Stimulated activated memory B cell treated with anti-CD40 and anti-IgM and Interleukin-4, amounts not matched to agents 10 μg/mL and 1 μg/mL and 100 μg/mL, for 72 hours (primary cell): ENCODE results near the gene TAS2R60.

Experiments used
- ATAC-seq: fragments of 150-1000 bp; cut with Tn5 transposase; 2 replicates; pipeline ENCODE4 v1.10.0; 2021
- H3K27ac Mint-ChIP-seq: one replicate; pipeline ENCODE4 v1.8.0; 2022; ENCODE audit warnings: mild to moderate bottlenecking, mixed read lengths
- H3K27me3 Mint-ChIP-seq: one replicate; pipeline ENCODE4 v1.8.0; 2022; ENCODE audit warnings: mixed read lengths
- H3K36me3 Mint-ChIP-seq: one replicate; pipeline ENCODE4 v1.8.0; 2022; ENCODE audit warnings: mixed read lengths
- H3K4me1 Mint-ChIP-seq: one replicate; pipeline ENCODE4 v1.8.0; 2022; ENCODE audit warnings: mixed read lengths
- H3K4me3 Mint-ChIP-seq: one replicate; pipeline ENCODE4 v1.8.0; 2022; ENCODE audit warnings: mild to moderate bottlenecking, moderate library complexity, mixed read lengths
- H3K9me3 Mint-ChIP-seq: one replicate; pipeline ENCODE4 v1.8.0; 2022; ENCODE audit warnings: mixed read lengths

Gene TAS2R60

DNA sequence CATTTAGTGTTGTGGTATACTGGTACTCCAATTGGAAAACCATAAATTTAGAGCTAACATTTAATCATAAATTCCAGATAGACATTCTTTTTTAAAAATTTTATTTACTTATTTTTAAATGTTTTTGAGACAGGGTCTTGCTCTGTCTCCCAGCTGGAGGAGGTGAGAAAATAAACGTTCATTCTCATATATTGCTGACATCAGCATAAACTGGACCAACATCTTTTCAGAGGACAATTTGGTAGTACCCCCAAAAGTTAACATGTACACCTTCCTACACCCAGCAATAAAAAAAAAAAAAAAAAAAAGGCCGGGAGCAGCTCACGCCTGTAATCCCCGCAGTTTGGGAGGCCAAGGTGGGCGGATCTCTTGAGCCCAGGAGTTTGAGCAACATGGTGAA, 5.2 kb downstream of the TAS2R60 start:
- ATAC-seq = no peak
- Mint-ChIP-seq H3K27ac (no peak overlapping the region), H3K9me3 (no peaks in the 10 kb centered on the region), H3K4me1 (no peaks in the 10 kb centered on the region), H3K27me3 (peaks cover 21% of the 10 kb centered on the region), H3K4me3 (no peak overlapping the region), H3K36me3 (no peaks in the 10 kb centered on the region)

DNA sequence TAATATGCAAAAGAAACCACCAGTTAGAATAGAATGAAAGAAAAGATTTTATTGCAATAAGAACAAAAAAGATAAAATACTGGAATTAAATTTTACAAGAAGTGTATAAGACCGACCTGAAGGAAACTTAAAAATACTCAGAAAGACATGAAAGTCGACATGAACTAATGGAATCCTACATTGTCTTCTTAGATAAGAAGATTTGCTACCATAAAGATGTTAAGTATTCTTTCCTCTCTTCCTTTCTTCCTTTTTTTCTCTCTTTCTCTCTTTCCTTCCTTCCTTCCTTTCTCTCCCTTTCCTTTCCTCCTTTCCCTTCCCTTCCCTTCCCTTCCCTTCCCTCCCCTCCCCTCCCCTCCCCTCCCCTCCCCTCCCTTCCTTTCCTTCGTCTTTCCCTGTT, 6.5 kb downstream of the TAS2R60 start:
- H3K4me1 Mint-ChIP-seq = no peaks in the 10 kb centered on the region
- no peaks in the 10 kb centered on the region for H3K9me3 Mint-ChIP-seq
- peaks cover 22% of the 10 kb centered on the region for H3K27me3 Mint-ChIP-seq
- H3K36me3 Mint-ChIP-seq = no peaks in the 10 kb centered on the region
- ATAC-seq = no peak
- no peak overlapping the region for H3K4me3 Mint-ChIP-seq
- H3K27ac Mint-ChIP-seq = no peak overlapping the region

- Mint-ChIP-seq H3K9me3 (no peaks in the 10 kb centered on the region), H3K27me3 (peaks cover 32% of the 10 kb centered on the region), H3K36me3 (no peaks in the 10 kb centered on the region), H3K27ac (no peak overlapping the region), H3K4me3 (no peak overlapping the region), H3K4me1 (no peaks in the 10 kb centered on the region)
- ATAC-seq = no peak
Observed at GRCh38 chr7:143451122-143451521, 7.9 kb downstream of the TAS2R60 start.

DNA sequence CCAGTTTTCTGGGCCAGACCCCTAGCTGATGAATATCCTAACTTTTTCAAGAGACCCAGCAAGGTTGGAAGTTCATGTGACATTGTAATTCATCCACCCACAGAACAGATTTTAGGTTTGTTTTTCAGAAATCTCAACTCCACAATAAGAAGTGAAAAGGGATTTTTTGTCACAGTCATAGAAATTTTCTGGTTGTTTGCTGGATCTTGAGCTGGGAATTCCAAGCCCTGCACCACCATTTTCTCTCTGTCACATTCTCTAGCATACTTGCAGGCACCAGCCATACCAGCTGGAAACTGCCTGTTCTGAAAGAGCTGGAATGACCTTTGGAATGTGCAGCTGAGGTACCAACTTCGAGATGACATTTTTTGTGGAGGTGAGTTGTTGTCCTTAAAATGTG, 8.5 kb downstream of the TAS2R60 start:
- Mint-ChIP-seq H3K9me3 (no peaks in the 10 kb centered on the region), H3K4me1 (no peaks in the 10 kb centered on the region), H3K36me3 (no peaks in the 10 kb centered on the region), H3K27me3 (peaks cover 38% of the 10 kb centered on the region), H3K27ac (no peak overlapping the region), H3K4me3 (no peak overlapping the region)
- no peak for ATAC-seq

- Mint-ChIP-seq H3K4me1 (no peaks in the 10 kb centered on the region), H3K4me3 (no peak overlapping the region), H3K9me3 (no peaks in the 10 kb centered on the region), H3K36me3 (no peaks in the 10 kb centered on the region), H3K27ac (no peak overlapping the region), H3K27me3 (peaks cover 45% of the 10 kb centered on the region)
- ATAC-seq = peak; percentile 36
Observed at GRCh38 chr7:143452495-143452894, 9.2 kb downstream of the TAS2R60 start.

DNA sequence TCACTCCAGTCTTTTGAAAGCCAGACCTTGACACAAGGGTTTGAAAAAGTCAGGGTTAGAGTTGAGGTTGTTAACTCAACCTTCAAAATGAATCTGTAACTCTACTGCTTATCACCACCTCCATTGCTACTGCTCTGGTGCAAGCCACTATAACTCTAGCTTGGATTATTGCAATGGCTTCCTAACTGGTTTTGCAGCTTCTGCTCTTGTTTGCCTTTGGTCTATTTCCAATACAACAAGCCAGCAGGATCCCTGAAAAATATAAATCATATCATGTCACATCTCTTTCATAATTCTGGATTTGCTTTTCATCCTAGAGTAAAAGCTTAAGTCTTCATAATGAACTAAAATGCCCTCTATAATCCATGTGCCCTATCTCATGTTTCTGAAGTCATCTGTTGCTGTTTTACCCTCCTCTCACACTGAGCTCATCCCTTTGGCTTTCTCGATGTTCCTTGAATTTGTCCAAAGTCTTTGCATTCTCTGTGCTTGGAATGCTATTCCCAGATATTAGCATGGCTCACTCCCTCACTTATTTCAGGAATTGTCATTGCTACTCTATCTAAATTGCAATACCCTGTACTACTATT, 10.9 kb downstream of the TAS2R60 start:
- peaks cover 49% of the 10 kb centered on the region for H3K27me3 Mint-ChIP-seq
- no peaks in the 10 kb centered on the region for H3K9me3 Mint-ChIP-seq
- H3K36me3 Mint-ChIP-seq = no peaks in the 10 kb centered on the region
- ATAC-seq = no peak
- H3K4me3 Mint-ChIP-seq = no peak overlapping the region
- no peaks in the 10 kb centered on the region for H3K4me1 Mint-ChIP-seq
- H3K27ac Mint-ChIP-seq = no peak overlapping the region

GRCh38 chr7:143455491-143455890, 12.2 kb downstream of the TAS2R60 start:
- Mint-ChIP-seq H3K4me3 (no peak overlapping the region), H3K4me1 (no peaks in the 10 kb centered on the region), H3K36me3 (no peaks in the 10 kb centered on the region), H3K27ac (no peak overlapping the region), H3K27me3 (peaks cover 49% of the 10 kb centered on the region), H3K9me3 (no peaks in the 10 kb centered on the region)
- ATAC-seq = no peak

GRCh38 chr7:143455942-143456341, 12.7 kb downstream of the TAS2R60 start:
- Mint-ChIP-seq H3K27me3 (peaks cover 49% of the 10 kb centered on the region), H3K4me1 (no peaks in the 10 kb centered on the region), H3K4me3 (no peak overlapping the region), H3K36me3 (no peaks in the 10 kb centered on the region), H3K27ac (no peak overlapping the region), H3K9me3 (no peaks in the 10 kb centered on the region)
- no peak for ATAC-seq

DNA sequence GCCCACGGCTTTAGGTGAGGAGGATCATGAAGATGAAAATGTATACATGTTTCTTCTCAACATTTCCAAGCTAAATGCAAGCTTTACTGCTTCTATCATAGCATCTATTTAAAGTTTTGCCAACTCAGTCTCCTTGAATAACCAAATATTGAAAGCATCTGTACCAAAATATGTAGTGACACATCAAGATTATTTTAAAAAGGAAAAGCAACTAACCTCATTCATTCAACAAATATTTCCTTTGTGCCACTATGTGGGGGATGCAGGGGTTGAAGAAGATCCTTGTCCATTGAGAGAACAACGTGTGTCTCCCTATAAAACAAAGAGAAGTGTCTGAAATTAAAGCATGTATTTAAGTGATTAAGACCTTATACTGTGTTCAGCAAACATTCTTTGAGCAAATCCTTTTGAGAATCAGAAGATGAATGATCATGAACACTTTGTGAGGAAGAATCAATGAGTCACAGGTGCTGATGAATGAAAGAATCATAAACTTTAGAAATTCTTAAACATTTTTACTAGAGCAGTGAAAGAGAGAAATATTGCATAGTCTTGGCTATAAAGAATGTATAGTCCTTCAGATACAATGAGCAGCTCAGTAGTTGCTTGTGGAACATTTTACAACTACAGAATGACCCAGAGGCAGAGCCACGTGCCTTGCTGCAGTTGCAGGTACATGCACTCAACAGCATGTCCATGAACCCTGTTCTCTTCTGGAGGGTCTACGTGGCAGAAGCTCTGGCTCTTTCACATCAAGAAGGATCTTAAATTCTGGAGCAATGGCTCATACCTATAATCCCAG, 13.9 kb downstream of the TAS2R60 start:
- no peak for ATAC-seq
- H3K27me3 Mint-ChIP-seq = peaks cover 40% of the 10 kb centered on the region
- no peak overlapping the region for H3K27ac Mint-ChIP-seq
- H3K36me3 Mint-ChIP-seq = no peaks in the 10 kb centered on the region
- H3K4me1 Mint-ChIP-seq = no peaks in the 10 kb centered on the region
- peaks cover 3% of the 10 kb centered on the region for H3K9me3 Mint-ChIP-seq
- H3K4me3 Mint-ChIP-seq = no peak overlapping the region

DNA sequence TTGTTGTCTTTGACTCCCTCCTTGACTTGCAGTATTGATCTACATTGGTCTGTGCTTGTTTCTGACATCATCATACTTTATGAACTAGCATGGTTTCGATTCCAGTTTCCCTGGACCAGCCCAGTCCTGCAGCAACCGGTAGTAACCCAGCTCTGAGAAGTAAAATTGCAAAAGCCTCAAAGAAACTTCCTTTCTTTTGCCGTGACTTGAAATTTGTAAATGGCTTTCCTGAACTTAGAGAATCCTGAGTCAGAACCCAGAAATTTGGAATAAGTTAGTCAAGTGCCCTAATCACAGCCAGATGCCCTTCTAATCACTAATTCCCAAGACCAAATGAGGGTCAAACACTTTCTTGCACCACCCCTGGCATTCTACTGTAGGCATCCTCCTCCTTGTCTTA, 15.0 kb downstream of the TAS2R60 start:
- Mint-ChIP-seq H3K4me1 (no peaks in the 10 kb centered on the region), H3K27ac (no peak overlapping the region), H3K27me3 (peaks cover 30% of the 10 kb centered on the region), H3K4me3 (no peak overlapping the region), H3K9me3 (peaks cover 3% of the 10 kb centered on the region), H3K36me3 (no peaks in the 10 kb centered on the region)
- ATAC-seq = no peak

- no peaks in the 10 kb centered on the region for H3K4me1 Mint-ChIP-seq
- ATAC-seq = no peak
- H3K4me3 Mint-ChIP-seq = no peak overlapping the region
- no peaks in the 10 kb centered on the region for H3K36me3 Mint-ChIP-seq
- H3K27ac Mint-ChIP-seq = no peak overlapping the region
- peaks cover 3% of the 10 kb centered on the region for H3K9me3 Mint-ChIP-seq
- H3K27me3 Mint-ChIP-seq = peaks cover 27% of the 10 kb centered on the region
Observed at GRCh38 chr7:143458681-143459080, 15.4 kb downstream of the TAS2R60 start.

DNA sequence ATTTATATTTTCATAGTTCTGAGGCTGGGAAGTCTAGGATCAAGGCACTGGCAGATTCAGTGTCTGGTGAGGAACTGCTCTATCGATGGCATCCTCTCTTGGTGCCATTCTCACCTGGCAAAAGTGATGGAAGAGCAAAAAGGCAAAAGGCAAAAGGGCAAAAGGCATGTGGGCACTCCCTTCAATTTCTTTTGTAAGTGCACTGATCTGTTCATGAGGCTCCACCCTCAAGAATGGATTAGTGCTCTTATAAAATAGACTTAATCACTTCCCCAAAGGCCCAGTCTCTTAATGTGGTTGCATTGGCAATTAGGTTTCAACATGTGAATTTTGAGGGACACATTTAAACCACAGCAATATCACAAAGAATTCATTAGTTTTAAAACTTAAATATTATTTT, 16.1 kb downstream of the TAS2R60 start:
- peaks cover 27% of the 10 kb centered on the region for H3K27me3 Mint-ChIP-seq
- no peaks in the 10 kb centered on the region for H3K36me3 Mint-ChIP-seq
- H3K4me1 Mint-ChIP-seq = no peaks in the 10 kb centered on the region
- H3K27ac Mint-ChIP-seq = no peak overlapping the region
- peaks cover 3% of the 10 kb centered on the region for H3K9me3 Mint-ChIP-seq
- no peak for ATAC-seq
- no peak overlapping the region for H3K4me3 Mint-ChIP-seq

GRCh38 chr7:143460271-143460979, 17.2 kb downstream of the TAS2R60 start:
- Mint-ChIP-seq H3K36me3 (no peaks in the 10 kb centered on the region), H3K4me3 (no peak overlapping the region), H3K9me3 (peaks cover 3% of the 10 kb centered on the region), H3K27ac (no peak overlapping the region), H3K27me3 (peaks cover 25% of the 10 kb centered on the region), H3K4me1 (no peaks in the 10 kb centered on the region)
- ATAC-seq = no peak

DNA sequence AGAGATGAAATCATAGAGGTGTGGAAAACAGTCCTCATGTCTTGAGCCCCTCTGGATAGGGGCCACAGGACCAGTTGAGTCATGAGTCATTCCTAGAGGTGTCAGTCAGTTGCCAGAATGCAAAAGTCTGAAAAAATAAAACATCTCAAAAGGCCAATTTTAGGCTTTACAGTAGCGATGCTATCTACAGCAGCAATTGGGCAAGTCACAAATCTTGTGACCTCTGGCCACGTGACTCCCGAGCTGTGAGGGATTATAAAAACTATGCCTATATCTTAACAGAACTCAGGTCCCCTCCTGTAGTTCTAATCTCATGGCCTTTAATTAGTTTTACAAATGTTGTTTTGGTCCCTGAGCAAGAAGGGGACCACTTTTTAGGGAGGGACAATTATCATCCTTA, 18.8 kb downstream of the TAS2R60 start:
- Mint-ChIP-seq H3K4me1 (no peaks in the 10 kb centered on the region), H3K36me3 (no peaks in the 10 kb centered on the region), H3K27ac (no peak overlapping the region), H3K9me3 (peaks cover 3% of the 10 kb centered on the region), H3K27me3 (peaks cover 8% of the 10 kb centered on the region), H3K4me3 (no peak overlapping the region)
- no peak for ATAC-seq

- no peak overlapping the region for H3K4me3 Mint-ChIP-seq
Observed at GRCh38 chr7:143463556-143463955, 20.3 kb downstream of the TAS2R60 start.

GRCh38 chr7:143463957-143464356, 20.7 kb downstream of the TAS2R60 start:
- Mint-ChIP-seq H3K9me3 (peaks cover 3% of the 10 kb centered on the region), H3K4me1 (no peaks in the 10 kb centered on the region), H3K27me3 (peaks cover 13% of the 10 kb centered on the region), H3K4me3 (no peak overlapping the region), H3K36me3 (no peaks in the 10 kb centered on the region), H3K27ac (no peak overlapping the region)
- no peak for ATAC-seq

More at GRCh38 chr7:143463556-143463955, 20.3 kb downstream of the TAS2R60 start:
- H3K27ac Mint-ChIP-seq = no peak overlapping the region
- H3K4me1 Mint-ChIP-seq = no peaks in the 10 kb centered on the region
- H3K36me3 Mint-ChIP-seq = no peaks in the 10 kb centered on the region
- H3K27me3 Mint-ChIP-seq = peaks cover 13% of the 10 kb centered on the region
- peaks cover 3% of the 10 kb centered on the region for H3K9me3 Mint-ChIP-seq
- no peak for ATAC-seq
